Stomach smooth muscle (tissue), 2 donors: Measurements from ENCODE around the gene HTT-AS.
A peak's percentile ranks its signal among the peaks of the same experiment; 100 is the strongest.

Experiments
- H3K27ac ChIP-seq: one replicate; pipeline ENCODE4 v1.7.0; 2013; ENCODE audit warnings: mild to moderate bottlenecking, low read length, inconsistent platforms
- H3K27me3 ChIP-seq, 2 donors: one replicate each; pipeline ENCODE4 v1.7.0; 2013; ENCODE audit warnings: low read length in 2 of 2; ENCODE audit not compliant: insufficient read depth in 2 of 2, control insufficient read depth in 1 of 2
- H3K36me3 ChIP-seq, 2 donors: one replicate each; pipeline ENCODE4 v1.7.0; 2013; ENCODE audit warnings: low read length in 2 of 2; ENCODE audit not compliant: control insufficient read depth in 2 of 2, insufficient read depth in 2 of 2
- H3K4me1 ChIP-seq: one replicate; pipeline ENCODE4 v1.7.0; 2013; ENCODE audit warnings: low read length; ENCODE audit not compliant: control insufficient read depth, insufficient read depth
- H3K4me3 ChIP-seq, 2 donors: one replicate each; pipeline ENCODE4 v1.7.0; 2013; ENCODE audit warnings: low read length in 2 of 2
- H3K9ac ChIP-seq, 2 donors: one replicate each; pipeline ENCODE4 v1.7.0; 2013; ENCODE audit warnings: low read length in 2 of 2, mild to moderate bottlenecking in 1 of 2
- H3K9me3 ChIP-seq, 2 donors: one replicate each; pipeline ENCODE4 v1.7.0; 2013; ENCODE audit warnings: low read length in 2 of 2; ENCODE audit not compliant: control insufficient read depth in 2 of 2
- donor health status: healthy.
- donor health status: Pancreatic carcinoma.

Gene HTT-AS

GRCh38 chr4:3091464-3091863 lies 17.1 kb upstream of the HTT-AS start:
- no peaks in the 10 kb centered on the region for H3K9me3 ChIP-seq
- H3K4me3 ChIP-seq = no peak overlapping the region
- H3K4me1 ChIP-seq = no peaks in the 10 kb centered on the region
- H3K36me3 ChIP-seq = peaks cover 6 to 9% of the 10 kb centered on the region in 2 donors
- H3K9ac ChIP-seq = no peak overlapping the region
- H3K27ac ChIP-seq = no peak overlapping the region
- H3K27me3 ChIP-seq = no peaks in the 10 kb centered on the region

DNA sequence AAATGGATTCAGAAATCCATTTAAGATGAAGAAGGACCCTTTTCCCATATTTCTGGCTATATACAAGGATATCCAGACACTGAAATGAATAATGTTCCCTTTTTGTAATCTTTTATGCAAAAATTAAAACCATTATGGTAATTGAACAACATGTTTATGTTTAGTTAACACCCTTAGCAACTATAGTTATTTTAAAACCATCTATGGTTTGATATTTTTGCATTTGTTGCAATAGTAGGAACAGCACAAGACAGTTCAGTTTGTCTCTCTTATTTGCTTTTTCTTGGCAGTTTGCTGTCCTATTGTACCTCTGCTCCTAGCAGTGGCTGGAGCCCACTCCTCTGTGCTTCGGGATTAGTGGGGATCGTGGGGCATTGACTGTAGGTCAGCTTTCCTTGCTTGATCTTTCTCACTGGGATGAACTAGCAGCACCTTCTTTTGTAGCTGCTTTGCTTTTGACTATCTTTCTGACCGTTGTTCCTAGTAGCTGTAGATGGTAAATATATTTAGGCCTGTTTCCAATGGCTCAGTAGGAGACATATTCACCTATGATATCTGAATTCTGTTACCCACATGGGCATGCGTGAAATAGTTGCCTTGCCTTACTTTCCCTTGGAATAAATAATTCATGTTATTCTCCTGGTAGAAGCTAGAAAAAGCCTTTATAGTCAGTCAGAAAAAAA lies 12.9 kb upstream of the HTT-AS start:
- H3K4me3 ChIP-seq = no peak overlapping the region
- no peak overlapping the region for H3K9ac ChIP-seq
- no peaks in the 10 kb centered on the region for H3K9me3 ChIP-seq
- H3K36me3 ChIP-seq = peaks cover 3 to 6% of the 10 kb centered on the region in 2 donors
- peaks cover 4% of the 10 kb centered on the region for H3K4me1 ChIP-seq
- no peaks in the 10 kb centered on the region for H3K27me3 ChIP-seq
- no peak overlapping the region for H3K27ac ChIP-seq

DNA sequence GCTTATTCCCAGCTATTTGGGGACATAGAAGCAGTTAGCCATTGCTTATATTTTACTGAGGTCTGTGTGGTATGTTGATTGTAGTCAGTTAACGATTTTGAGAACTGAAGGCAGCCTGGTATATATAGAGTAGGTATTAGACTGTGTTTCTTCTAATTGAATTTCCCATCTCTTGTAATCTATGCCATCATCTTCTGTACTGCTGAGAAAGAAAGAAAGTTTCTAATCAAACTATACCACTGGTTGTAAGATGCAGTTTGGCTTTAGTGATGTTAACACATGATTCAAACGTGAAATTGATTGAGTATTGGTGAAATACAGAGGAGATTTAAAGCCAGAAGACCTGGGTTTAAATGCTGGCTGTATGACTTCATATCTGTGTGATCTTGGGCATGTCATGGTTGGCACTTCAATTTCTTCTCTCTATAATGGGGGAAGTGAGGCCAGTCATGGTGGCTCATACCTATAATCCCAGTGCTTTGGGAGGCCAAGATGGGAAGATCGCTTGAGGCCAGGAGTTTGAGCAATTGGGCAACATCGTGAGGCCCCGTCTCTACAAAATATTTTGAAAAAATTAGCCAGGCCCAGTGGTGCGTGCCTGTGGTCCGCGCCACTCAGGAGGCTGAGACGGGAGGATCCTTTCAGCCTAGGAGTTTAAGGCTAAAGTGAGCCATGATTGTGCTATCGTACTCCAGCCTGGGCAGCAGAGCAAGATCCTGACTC lies 11.8 kb upstream of the HTT-AS start:
- no peaks in the 10 kb centered on the region for H3K27me3 ChIP-seq
- H3K36me3 ChIP-seq = peaks cover 3 to 6% of the 10 kb centered on the region in 2 donors
- no peak overlapping the region for H3K27ac ChIP-seq

DNA sequence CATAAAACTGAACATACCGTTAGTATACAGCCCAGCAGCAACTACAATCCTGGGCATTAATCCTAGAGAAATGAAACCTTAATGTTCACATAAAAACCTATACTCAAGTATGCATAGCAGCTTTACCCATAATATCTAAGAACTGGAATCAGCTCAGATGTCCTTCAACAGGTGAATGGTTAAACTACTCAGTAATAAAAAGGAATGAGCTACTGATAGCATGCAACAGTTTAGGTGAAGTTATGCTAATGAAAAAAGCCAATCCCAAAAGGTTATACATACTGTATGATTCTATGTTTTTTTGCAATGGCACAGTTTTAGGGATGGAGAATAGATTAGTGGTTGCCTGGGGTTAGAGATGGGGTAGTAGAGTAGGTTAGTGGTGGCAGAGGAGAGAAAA lies 9.4 kb upstream of the HTT-AS start:
- H3K27me3 ChIP-seq = no peaks in the 10 kb centered on the region
- peaks cover 3 to 4% of the 10 kb centered on the region in 2 donors for H3K36me3 ChIP-seq
- H3K4me1 ChIP-seq = peaks cover 4% of the 10 kb centered on the region
- H3K27ac ChIP-seq = no peak overlapping the region
- H3K4me3 ChIP-seq = no peak overlapping the region
- no peaks in the 10 kb centered on the region for H3K9me3 ChIP-seq
- no peak overlapping the region for H3K9ac ChIP-seq

More for the DNA sequence above, 11.8 kb upstream of the HTT-AS start:
- Histone ChIP-seq H3K4me1 (peaks cover 4% of the 10 kb centered on the region), H3K9me3 (no peaks in the 10 kb centered on the region), H3K9ac (no peak overlapping the region), H3K4me3 (no peak overlapping the region)

GRCh38 chr4:3082925-3083515 lies 8.7 kb upstream of the HTT-AS start:
- Histone ChIP-seq H3K9ac (no peak overlapping the region), H3K36me3 (peaks cover 3 to 4% of the 10 kb centered on the region in 2 donors), H3K9me3 (no peaks in the 10 kb centered on the region), H3K27me3 (no peaks in the 10 kb centered on the region), H3K4me1 (peaks cover 4% of the 10 kb centered on the region), H3K4me3 (no peak overlapping the region), H3K27ac (no peak overlapping the region)

DNA sequence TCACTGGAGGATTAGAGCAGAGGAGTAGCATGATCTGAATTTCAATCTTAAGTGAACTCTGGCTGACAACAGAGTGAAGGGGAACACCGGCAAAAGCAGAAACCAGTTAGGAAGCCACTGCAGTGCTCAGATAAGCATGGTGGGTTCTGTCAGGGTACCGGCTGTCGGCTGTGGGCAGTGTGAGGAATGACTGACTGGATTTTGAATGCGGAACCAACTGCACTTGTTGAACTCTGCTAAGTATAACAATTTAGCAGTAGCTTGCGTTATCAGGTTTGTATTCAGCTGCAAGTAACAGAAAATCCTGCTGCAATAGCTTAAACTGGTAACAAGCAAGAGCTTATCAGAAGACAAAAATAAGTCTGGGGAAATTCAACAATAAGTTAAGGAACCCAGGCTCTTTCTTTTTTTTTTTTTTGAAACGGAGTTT lies 5.4 kb upstream of the HTT-AS start:
- no peaks in the 10 kb centered on the region for H3K36me3 ChIP-seq
- H3K4me3 ChIP-seq = no peak overlapping the region
- no peak overlapping the region for H3K9ac ChIP-seq
- peaks cover 14% of the 10 kb centered on the region for H3K4me1 ChIP-seq
- no peaks in the 10 kb centered on the region for H3K27me3 ChIP-seq
- H3K27ac ChIP-seq = no peak overlapping the region
- H3K9me3 ChIP-seq = no peaks in the 10 kb centered on the region

DNA sequence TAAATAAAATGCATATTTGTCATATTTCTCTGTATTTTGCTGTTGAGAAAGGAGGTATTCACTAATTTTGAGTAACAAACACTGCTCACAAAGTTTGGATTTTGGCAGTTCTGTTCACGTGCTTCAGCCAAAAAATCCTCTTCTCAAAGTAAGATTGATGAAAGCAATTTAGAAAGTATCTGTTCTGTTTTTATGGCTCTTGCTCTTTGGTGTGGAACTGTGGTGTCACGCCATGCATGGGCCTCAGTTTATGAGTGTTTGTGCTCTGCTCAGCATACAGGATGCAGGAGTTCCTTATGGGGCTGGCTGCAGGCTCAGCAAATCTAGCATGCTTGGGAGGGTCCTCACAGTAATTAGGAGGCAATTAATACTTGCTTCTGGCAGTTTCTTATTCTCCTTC lies 3.5 kb upstream of the HTT-AS start:
- Histone ChIP-seq H3K36me3 (no peaks in the 10 kb centered on the region), H3K4me1 (peaks cover 18% of the 10 kb centered on the region), H3K9me3 (no peaks in the 10 kb centered on the region), H3K27ac (no peak overlapping the region), H3K9ac (no peak overlapping the region), H3K27me3 (no peaks in the 10 kb centered on the region), H3K4me3 (no peak overlapping the region)

GRCh38 chr4:3075652-3075981 lies 1.3 kb upstream of the HTT-AS start:
- Histone ChIP-seq H3K9ac (peak overlapping the region; percentile 48 to 84), H3K27ac (no peak overlapping the region), H3K4me3 (peak overlapping the region; percentile 77 to 85), H3K36me3 (no peaks in the 10 kb centered on the region), H3K27me3 (no peaks in the 10 kb centered on the region), H3K4me1 (peaks cover 17% of the 10 kb centered on the region), H3K9me3 (no peaks in the 10 kb centered on the region)

DNA sequence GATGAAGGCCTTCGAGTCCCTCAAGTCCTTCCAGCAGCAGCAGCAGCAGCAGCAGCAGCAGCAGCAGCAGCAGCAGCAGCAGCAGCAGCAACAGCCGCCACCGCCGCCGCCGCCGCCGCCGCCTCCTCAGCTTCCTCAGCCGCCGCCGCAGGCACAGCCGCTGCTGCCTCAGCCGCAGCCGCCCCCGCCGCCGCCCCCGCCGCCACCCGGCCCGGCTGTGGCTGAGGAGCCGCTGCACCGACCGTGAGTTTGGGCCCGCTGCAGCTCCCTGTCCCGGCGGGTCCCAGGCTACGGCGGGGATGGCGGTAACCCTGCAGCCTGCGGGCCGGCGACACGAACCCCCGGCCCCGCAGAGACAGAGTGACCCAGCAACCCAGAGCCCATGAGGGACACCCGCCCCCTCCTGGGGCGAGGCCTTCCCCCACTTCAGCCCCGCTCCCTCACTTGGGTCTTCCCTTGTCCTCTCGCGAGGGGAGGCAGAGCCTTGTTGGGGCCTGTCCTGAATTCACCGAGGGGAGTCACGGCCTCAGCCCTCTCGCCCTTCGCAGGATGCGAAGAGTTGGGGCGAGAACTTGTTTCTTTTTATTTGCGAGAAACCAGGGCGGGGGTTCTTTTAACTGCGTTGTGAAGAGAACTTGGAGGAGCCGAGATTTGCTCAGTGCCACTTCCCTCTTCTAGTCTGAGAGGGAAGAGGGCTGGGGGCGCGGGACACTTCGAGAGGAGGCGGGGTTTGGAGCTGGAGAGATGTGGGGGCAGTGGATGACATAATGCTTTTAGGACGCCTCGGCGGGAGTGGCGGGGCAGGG lies 711 bp upstream of the HTT-AS start:
- peak overlapping the region; percentile 55 for H3K27ac ChIP-seq
- H3K4me3 ChIP-seq = peak overlapping the region; percentile 77 to 92
- no peaks in the 10 kb centered on the region for H3K27me3 ChIP-seq
- peak overlapping the region; percentile 84 to 87 for H3K9ac ChIP-seq
- no peaks in the 10 kb centered on the region for H3K9me3 ChIP-seq
- peaks cover 17% of the 10 kb centered on the region for H3K4me1 ChIP-seq
- H3K36me3 ChIP-seq = no peaks in the 10 kb centered on the region

- Histone ChIP-seq H3K4me3 (peak overlapping the region; percentile 64 to 73), H3K9ac (peak overlapping the region; percentile 23 to 47), H3K27me3 (no peaks in the 10 kb centered on the region), H3K27ac (no peak overlapping the region), H3K36me3 (no peaks in the 10 kb centered on the region), H3K9me3 (no peaks in the 10 kb centered on the region), H3K4me1 (peaks cover 17% of the 10 kb centered on the region)
Observed at GRCh38 chr4:3073158-3074077, 920 bp downstream of the HTT-AS start.
